ENCODE results near the gene NID2. TPM values are rescaled to one million over a fixed set of nuclear protein-coding genes. Genes with fewer than 3 reads are reported as not detected.
A peak's percentile ranks its signal among the peaks of the same experiment; 100 is the strongest.

NID2 gene
- total and polyA plus RNA-seq, 7 experiments from 2014 or later, result 0.35 to 0.94 (median 0.42) TPM; not detected in 4

DNA sequence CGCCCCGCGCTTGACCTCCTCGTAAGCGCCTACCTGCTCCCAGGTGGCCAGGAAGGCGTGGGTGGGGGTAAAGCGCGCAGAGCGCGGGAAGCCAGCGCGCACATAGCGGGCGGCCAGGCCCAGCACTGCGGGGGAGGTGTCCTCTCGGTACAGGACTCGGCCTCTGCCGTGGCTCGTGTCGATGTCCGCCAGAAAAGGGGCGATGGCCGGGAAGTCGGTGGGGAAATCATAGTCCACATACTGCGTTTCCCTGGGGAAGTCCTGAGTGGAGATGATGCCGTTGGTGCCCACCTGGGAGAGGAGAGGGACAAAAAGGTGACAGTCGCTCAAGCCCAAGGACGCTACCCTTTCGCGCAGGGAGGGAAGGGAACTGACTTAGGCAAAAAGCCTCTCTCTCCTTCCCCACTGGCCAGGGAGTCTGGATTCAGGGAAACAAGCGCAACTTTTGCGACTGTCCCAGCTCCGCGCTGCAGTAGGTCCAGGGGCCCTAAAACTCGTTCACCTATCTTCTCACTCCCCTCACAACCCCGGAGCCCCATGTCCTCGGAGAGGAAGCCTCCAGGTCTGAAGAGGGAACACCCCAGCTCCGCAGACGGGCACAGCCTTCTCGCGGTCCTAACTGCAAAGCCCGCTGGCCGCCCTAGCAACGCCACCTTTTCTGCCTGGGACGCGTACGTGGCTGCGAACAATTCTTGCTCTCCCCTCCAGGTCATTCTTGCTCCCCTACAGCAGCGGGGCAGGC is 815 bp downstream of the NID2 start:
- Mint-ChIP-seq H3K9me3 (no peaks in the 10 kb centered on the region), H3K27me3 (peaks cover 40 to 73% (median 55%) of the 10 kb centered on the region in 5 donors), H3K4me3 (peak overlapping the region; percentile 12 to 80 (median 62)), H3K4me1 (peaks cover 0 to 33% (median 9%) of the 10 kb centered on the region in 7 donors), H3K36me3 (no peaks in the 10 kb centered on the region), H3K27ac (no peak overlapping the region)
- H3K4me1 ChIP-seq (ENCODE audit: control insufficient read depth in 2 of 2, insufficient read depth in 2 of 2, low read length in 2 of 2), result peaks cover 6 to 12% of the 10 kb centered on the region in 2 donors
- peaks cover 2 to 6% of the 10 kb centered on the region in 2 donors for H3K27me3 ChIP-seq (ENCODE audit: control insufficient read depth in 2 of 2, insufficient read depth in 2 of 2, low read length in 2 of 2)
- H3K27ac ChIP-seq (ENCODE audit: low read depth, low read length), result no peak overlapping the region
- POLR2A ChIA-PET, result no interaction called here
- DNase-seq (peak in 1 of 9 donors; percentile 28), ATAC-seq (no peak)
- peak overlapping the region; percentile 50 for H3K4me3 ChIP-seq (ENCODE audit: low read length)
- no peaks in the 10 kb centered on the region for H3K9me3 ChIP-seq (ENCODE audit: control insufficient read depth in 2 of 3, low read length in 3 of 3)
- CTCF ChIA-PET, result no interaction called here
- intact Hi-C loops (cut with micrococcal nuclease), result no loop called here
- no peaks in the 10 kb centered on the region for H3K36me3 ChIP-seq (ENCODE audit: control insufficient read depth in 2 of 3, insufficient read depth in 3 of 3, low read length in 3 of 3)

DNA sequence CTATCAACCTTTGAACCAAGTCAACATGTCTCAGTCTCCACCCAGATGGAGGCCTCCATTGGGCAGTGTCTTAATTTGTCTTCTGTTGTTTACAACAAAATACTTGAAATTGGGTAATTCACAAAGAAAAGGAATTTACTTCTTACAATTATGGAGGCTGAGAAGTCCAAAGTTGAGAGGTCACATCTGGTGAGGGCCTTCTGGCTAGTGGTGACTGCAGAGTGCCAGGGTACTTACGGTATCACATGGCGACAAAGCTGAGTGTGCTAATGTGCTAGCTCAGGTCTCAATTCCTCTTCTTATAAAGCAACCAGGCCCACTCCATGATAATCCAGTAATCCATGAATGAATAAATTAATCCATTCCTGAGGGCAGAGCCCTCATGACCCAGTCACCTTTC is 4.7 kb downstream of the NID2 start:
- no peak for ATAC-seq
- H3K4me1 Mint-ChIP-seq, result peaks cover 0 to 17% (median 5%) of the 10 kb centered on the region in 7 donors
- Histone ChIP-seq H3K4me3 (ENCODE audit: low read length) (no peak overlapping the region), H3K4me1 (ENCODE audit: control insufficient read depth in 2 of 2, insufficient read depth in 2 of 2, low read length in 2 of 2) (peaks cover 6 to 7% of the 10 kb centered on the region in 2 donors), H3K27ac (ENCODE audit: low read depth, low read length) (no peak overlapping the region), H3K27me3 (ENCODE audit: control insufficient read depth in 2 of 2, insufficient read depth in 2 of 2, low read length in 2 of 2) (no peaks in the 10 kb centered on the region), H3K36me3 (ENCODE audit: control insufficient read depth in 2 of 3, insufficient read depth in 3 of 3, low read length in 3 of 3) (no peaks in the 10 kb centered on the region), H3K9me3 (ENCODE audit: control insufficient read depth in 2 of 3, low read length in 3 of 3) (no peaks in the 10 kb centered on the region)
- CTCF ChIA-PET, result no interaction called here
- no peaks in the 10 kb centered on the region for H3K36me3 Mint-ChIP-seq
- H3K27me3 Mint-ChIP-seq, result peaks cover 26 to 72% (median 35%) of the 10 kb centered on the region in 5 donors
- H3K27ac Mint-ChIP-seq, result no peak overlapping the region
- no peak overlapping the region for H3K4me3 Mint-ChIP-seq
- no peaks in the 10 kb centered on the region for H3K9me3 Mint-ChIP-seq
- no peak for DNase-seq
- intact Hi-C loops (cut with micrococcal nuclease), result no loop called here
- POLR2A ChIA-PET, result no interaction called here

DNA sequence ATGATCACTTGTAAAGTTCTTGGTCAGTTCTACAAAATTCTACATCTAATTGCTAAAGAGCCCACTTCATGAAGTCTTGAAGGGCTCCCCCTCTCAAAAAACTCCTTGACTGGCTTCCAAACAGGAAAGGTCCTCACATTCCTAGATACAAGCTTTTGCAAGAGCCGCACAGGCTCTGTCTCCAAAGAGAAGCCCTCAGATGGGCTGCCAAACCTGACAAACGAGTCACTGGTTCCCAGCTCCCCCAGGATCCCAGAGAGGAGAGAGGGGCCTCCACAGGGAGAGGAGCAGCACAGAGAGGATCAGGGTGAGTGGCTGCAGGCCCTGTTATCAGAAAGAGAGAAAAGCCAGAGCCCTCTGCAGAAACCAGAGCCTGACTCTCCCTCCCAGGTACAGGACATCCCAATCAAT is 5.8 kb downstream of the NID2 start:
- no peaks in the 10 kb centered on the region for H3K36me3 Mint-ChIP-seq
- H3K4me3 Mint-ChIP-seq, result no peak overlapping the region
- no peaks in the 10 kb centered on the region for H3K9me3 Mint-ChIP-seq
- CTCF ChIA-PET, result no interaction called here
- peaks cover 0 to 11% (median 4%) of the 10 kb centered on the region in 7 donors for H3K4me1 Mint-ChIP-seq
- no peak overlapping the region for H3K27ac Mint-ChIP-seq
- intact Hi-C loops (cut with micrococcal nuclease), result no loop called here
- ATAC-seq (no peak), DNase-seq (no peak)
- Histone ChIP-seq H3K27ac (ENCODE audit: low read depth, low read length) (no peak overlapping the region), H3K9me3 (ENCODE audit: control insufficient read depth in 2 of 3, low read length in 3 of 3) (no peaks in the 10 kb centered on the region), H3K36me3 (ENCODE audit: control insufficient read depth in 2 of 3, insufficient read depth in 3 of 3, low read length in 3 of 3) (no peaks in the 10 kb centered on the region), H3K4me1 (ENCODE audit: control insufficient read depth in 2 of 2, insufficient read depth in 2 of 2, low read length in 2 of 2) (peaks cover 1 to 2% of the 10 kb centered on the region in 2 donors), H3K4me3 (ENCODE audit: low read length) (no peak overlapping the region), H3K27me3 (ENCODE audit: control insufficient read depth in 2 of 2, insufficient read depth in 2 of 2, low read length in 2 of 2) (no peaks in the 10 kb centered on the region)
- POLR2A ChIA-PET, result no interaction called here
- H3K27me3 Mint-ChIP-seq, result peaks cover 27 to 74% (median 32%) of the 10 kb centered on the region in 5 donors

DNA sequence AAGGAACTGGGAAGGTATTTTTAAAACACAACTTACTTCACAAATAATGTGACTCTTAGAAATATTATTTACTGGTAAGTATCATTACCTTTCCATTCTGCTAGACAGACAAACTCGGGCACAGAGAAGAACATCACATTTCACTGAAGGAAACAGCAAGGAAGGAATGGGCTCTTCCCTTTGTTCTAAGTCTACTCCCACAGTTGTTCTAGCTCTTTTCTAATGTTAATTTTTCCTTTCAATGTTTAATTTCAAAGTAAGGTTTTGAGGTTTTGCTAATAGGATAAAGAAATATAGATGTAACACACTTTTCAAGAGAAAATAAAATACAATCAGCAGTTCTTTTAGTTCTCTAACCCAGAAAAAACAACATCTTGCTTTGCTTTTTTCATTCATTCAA is 7.0 kb downstream of the NID2 start:
- H3K27me3 Mint-ChIP-seq, result peaks cover 15 to 63% (median 22%) of the 10 kb centered on the region in 5 donors

DNA sequence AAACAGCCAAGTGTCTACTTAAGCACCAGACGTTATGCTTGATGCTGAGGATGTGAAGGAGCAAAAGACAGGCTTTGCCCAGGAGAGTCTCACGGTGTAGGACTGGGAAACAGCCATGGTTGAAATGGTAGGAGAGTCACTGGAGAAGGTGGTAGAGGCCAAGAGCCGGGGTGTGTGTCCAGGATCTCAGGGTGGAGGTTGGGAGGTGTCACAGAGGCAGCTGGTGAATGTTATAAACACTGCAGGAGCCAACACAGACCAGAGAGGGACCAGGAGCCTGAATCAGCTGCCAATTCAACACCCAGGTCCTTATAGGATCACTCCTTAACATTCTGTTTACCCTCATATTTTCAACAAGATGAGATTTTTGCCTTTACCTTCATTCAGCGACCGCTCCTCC is 7.5 kb downstream of the NID2 start:
- H3K4me1 Mint-ChIP-seq, result no peaks in the 10 kb centered on the region
- Histone ChIP-seq H3K4me1 (ENCODE audit: control insufficient read depth in 2 of 2, insufficient read depth in 2 of 2, low read length in 2 of 2) (no peaks in the 10 kb centered on the region), H3K4me3 (ENCODE audit: low read length) (no peak overlapping the region), H3K9me3 (ENCODE audit: control insufficient read depth in 2 of 3, low read length in 3 of 3) (no peaks in the 10 kb centered on the region), H3K27me3 (ENCODE audit: control insufficient read depth in 2 of 2, insufficient read depth in 2 of 2, low read length in 2 of 2) (no peaks in the 10 kb centered on the region), H3K27ac (ENCODE audit: low read depth, low read length) (no peak overlapping the region), H3K36me3 (ENCODE audit: control insufficient read depth in 2 of 3, insufficient read depth in 3 of 3, low read length in 3 of 3) (no peaks in the 10 kb centered on the region)
- ATAC-seq (no peak), DNase-seq (no peak)
- CTCF ChIA-PET, result no interaction called here
- no peak overlapping the region for H3K4me3 Mint-ChIP-seq
- H3K36me3 Mint-ChIP-seq, result no peaks in the 10 kb centered on the region
- H3K27me3 Mint-ChIP-seq, result peaks cover 10 to 58% (median 17%) of the 10 kb centered on the region in 5 donors
- H3K27ac Mint-ChIP-seq, result no peak overlapping the region
- intact Hi-C loops (cut with micrococcal nuclease), result no loop called here
- no peaks in the 10 kb centered on the region for H3K9me3 Mint-ChIP-seq
- POLR2A ChIA-PET, result no interaction called here

More for the DNA sequence above, 7.0 kb downstream of the NID2 start:
- H3K4me1 ChIP-seq (ENCODE audit: control insufficient read depth in 2 of 2, insufficient read depth in 2 of 2, low read length in 2 of 2), result no peaks in the 10 kb centered on the region
- Mint-ChIP-seq H3K4me3 (no peak overlapping the region), H3K4me1 (no peaks in the 10 kb centered on the region), H3K36me3 (no peaks in the 10 kb centered on the region), H3K27ac (no peak overlapping the region), H3K9me3 (no peaks in the 10 kb centered on the region)
- H3K9me3 ChIP-seq (ENCODE audit: control insufficient read depth in 2 of 3, low read length in 3 of 3), result no peaks in the 10 kb centered on the region
- H3K27me3 ChIP-seq (ENCODE audit: control insufficient read depth in 2 of 2, insufficient read depth in 2 of 2, low read length in 2 of 2), result no peaks in the 10 kb centered on the region
- DNase-seq (no peak), ATAC-seq (no peak)
- ChIA-PET CTCF (no interaction called here), POLR2A (no interaction called here)
- H3K27ac ChIP-seq (ENCODE audit: low read depth, low read length), result no peak overlapping the region
- intact Hi-C loops (cut with micrococcal nuclease), result no loop called here
- H3K36me3 ChIP-seq (ENCODE audit: control insufficient read depth in 2 of 3, insufficient read depth in 3 of 3, low read length in 3 of 3), result no peaks in the 10 kb centered on the region
- H3K4me3 ChIP-seq (ENCODE audit: low read length), result no peak overlapping the region

DNA sequence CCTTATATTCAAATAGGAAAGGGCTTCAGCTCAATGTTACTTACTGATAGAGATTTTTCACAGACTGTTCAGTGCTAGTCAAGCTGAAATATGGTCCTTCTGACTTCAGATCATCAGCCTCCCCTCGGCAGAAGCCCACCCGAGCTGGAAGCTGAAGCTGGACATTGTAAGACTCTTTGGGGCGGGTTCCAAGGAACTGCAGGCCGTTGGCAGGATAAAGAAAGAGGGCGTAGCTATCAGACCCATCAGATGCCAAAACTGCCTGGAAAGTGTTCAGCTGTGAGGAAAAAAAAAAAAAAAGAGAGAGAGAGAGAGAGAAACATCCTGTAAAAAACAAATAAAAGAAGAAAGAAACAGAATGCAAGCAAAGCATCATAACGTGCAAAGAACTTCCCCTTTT is 8.8 kb downstream of the NID2 start:
- Histone ChIP-seq H3K4me1 (ENCODE audit: control insufficient read depth in 2 of 2, insufficient read depth in 2 of 2, low read length in 2 of 2) (no peaks in the 10 kb centered on the region), H3K4me3 (ENCODE audit: low read length) (no peak overlapping the region), H3K27ac (ENCODE audit: low read depth, low read length) (no peak overlapping the region), H3K27me3 (ENCODE audit: control insufficient read depth in 2 of 2, insufficient read depth in 2 of 2, low read length in 2 of 2) (no peaks in the 10 kb centered on the region), H3K9me3 (ENCODE audit: control insufficient read depth in 2 of 3, low read length in 3 of 3) (no peaks in the 10 kb centered on the region), H3K36me3 (ENCODE audit: control insufficient read depth in 2 of 3, insufficient read depth in 3 of 3, low read length in 3 of 3) (no peaks in the 10 kb centered on the region)
- Mint-ChIP-seq H3K4me3 (no peak overlapping the region), H3K36me3 (no peaks in the 10 kb centered on the region), H3K27ac (no peak overlapping the region), H3K27me3 (peaks cover 8 to 59% (median 18%) of the 10 kb centered on the region in 5 donors), H3K9me3 (no peaks in the 10 kb centered on the region), H3K4me1 (no peaks in the 10 kb centered on the region)
- DNase-seq (no peak), ATAC-seq (no peak)
- ChIA-PET POLR2A (no interaction called here), CTCF (no interaction called here)
- intact Hi-C loops (cut with micrococcal nuclease), result no loop called here

DNA sequence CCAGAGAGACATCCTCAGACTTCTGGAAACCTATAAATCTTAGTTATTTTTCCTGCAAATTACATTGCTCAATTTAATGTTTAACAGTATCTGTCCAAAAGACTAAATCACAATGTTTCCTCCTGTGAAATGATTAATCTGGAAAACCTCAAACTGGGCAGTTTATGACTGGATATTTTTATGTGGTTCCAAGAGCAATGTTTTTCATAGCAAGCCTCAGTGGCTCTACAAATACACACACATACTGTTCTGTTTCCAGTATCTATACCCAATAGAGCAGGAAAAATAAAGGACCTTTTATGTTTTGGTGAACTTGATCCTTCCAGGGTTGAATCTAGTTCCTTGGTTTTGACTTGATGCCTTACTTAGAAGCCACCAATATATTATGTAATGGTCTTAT is 9.2 kb downstream of the NID2 start:
- DNase-seq (no peak), ATAC-seq (no peak)
- no peaks in the 10 kb centered on the region for H3K9me3 Mint-ChIP-seq
- H3K9me3 ChIP-seq (ENCODE audit: control insufficient read depth in 2 of 3, low read length in 3 of 3), result no peaks in the 10 kb centered on the region
- CTCF ChIA-PET, result no interaction called here
- H3K36me3 Mint-ChIP-seq, result no peaks in the 10 kb centered on the region
- H3K27me3 ChIP-seq (ENCODE audit: control insufficient read depth in 2 of 2, insufficient read depth in 2 of 2, low read length in 2 of 2), result no peaks in the 10 kb centered on the region
- H3K27me3 Mint-ChIP-seq, result peaks cover 10 to 58% (median 22%) of the 10 kb centered on the region in 5 donors
- no peaks in the 10 kb centered on the region for H3K36me3 ChIP-seq (ENCODE audit: control insufficient read depth in 2 of 3, insufficient read depth in 3 of 3, low read length in 3 of 3)
- no peak overlapping the region for H3K27ac ChIP-seq (ENCODE audit: low read depth, low read length)
- no peak overlapping the region for H3K4me3 ChIP-seq (ENCODE audit: low read length)
- intact Hi-C loops (cut with micrococcal nuclease), result no loop called here
- no peaks in the 10 kb centered on the region for H3K4me1 ChIP-seq (ENCODE audit: control insufficient read depth in 2 of 2, insufficient read depth in 2 of 2, low read length in 2 of 2)
- no peak overlapping the region for H3K27ac Mint-ChIP-seq
- POLR2A ChIA-PET, result no interaction called here
- H3K4me3 Mint-ChIP-seq, result no peak overlapping the region
- no peaks in the 10 kb centered on the region for H3K4me1 Mint-ChIP-seq
